Natural killer cell (primary cell): ENCODE measurements around the gene COL5A1. TPM values are rescaled to one million over a fixed set of nuclear protein-coding genes. Genes with fewer than 3 reads are reported as not detected.

Source experiments
- ATAC-seq, 3 donors: fragments of 150-1000 bp in 2 of 3; fragments of 200-7000 bp in 1 of 3; cut with Tn5 transposase; 1 replicate in 1 of 3; 2 replicates in 2 of 3; pipeline ENCODE4 v1.10.0; 2021; ENCODE audit warnings: mild to moderate bottlenecking in 2 of 3, moderate library complexity in 2 of 3
- DNase-seq, 2 donors: peaks; one replicate each; pipeline versions ENCODE4 v3.0.0 to v3.0.0-alpha.2; 2013 to 2021; ENCODE audit warnings: mixed read lengths in 1 of 2
- H3K27ac ChIP-seq: one replicate; pipeline ENCODE4 v1.5.1; 2013; ENCODE audit warnings: mild to moderate bottlenecking, low read length
- H3K27me3 ChIP-seq: one replicate; pipeline ENCODE4 v1.6.1; 2013; ENCODE audit warnings: low read length; ENCODE audit not compliant: control insufficient read depth, insufficient read depth
- H3K36me3 ChIP-seq: one replicate; pipeline ENCODE4 v1.6.1; 2013; ENCODE audit warnings: low read length; ENCODE audit not compliant: control insufficient read depth, insufficient read depth
- H3K4me1 ChIP-seq: one replicate; pipeline ENCODE4 v1.6.1; 2013; ENCODE audit warnings: low read length; ENCODE audit not compliant: control insufficient read depth, insufficient read depth
- H3K4me3 ChIP-seq: one replicate; pipeline ENCODE4 v1.5.1; 2013; ENCODE audit warnings: low read length
- H3K9me3 ChIP-seq: one replicate; pipeline ENCODE4 v1.6.1; 2013; ENCODE audit warnings: low read length; ENCODE audit not compliant: control insufficient read depth, insufficient read depth
- H3K27ac Mint-ChIP-seq, 2 donors: one replicate each; pipeline ENCODE4 v1.8.0; 2022; ENCODE audit warnings: mild to moderate bottlenecking in 2 of 2, mixed read lengths in 2 of 2, moderate library complexity in 1 of 2
- H3K27me3 Mint-ChIP-seq, 2 donors: one replicate each; pipeline ENCODE4 v1.8.0; 2022; ENCODE audit warnings: low read depth in 2 of 2, mixed read lengths in 2 of 2
- H3K36me3 Mint-ChIP-seq: one replicate; pipeline ENCODE4 v1.8.0; 2022; ENCODE audit warnings: mixed read lengths
- H3K4me1 Mint-ChIP-seq, 2 donors: one replicate each; pipeline ENCODE4 v1.8.0; 2022; ENCODE audit warnings: mixed read lengths in 2 of 2
- H3K4me3 Mint-ChIP-seq: one replicate; pipeline ENCODE4 v1.8.0; 2022; ENCODE audit warnings: mild to moderate bottlenecking, moderate library complexity, mixed read lengths
- H3K9me3 Mint-ChIP-seq, 2 donors: one replicate each; pipeline ENCODE4 v1.8.0; 2022; ENCODE audit warnings: mixed read lengths in 2 of 2
- WGBS: methylation state at CpG from one replicate; pipeline ENCODE4 v1.1.7; 2013; ENCODE audit warnings: missing lambda C conversion rate; ENCODE audit not compliant: insufficient coverage; 5-methylcytosine and 5-hydroxymethylcytosine counted together
- intact Hi-C: fragments of 100-400 bp; cut with micrococcal nuclease; formaldehyde crosslinking; loops from one replicate; pipeline ENCODE4 v1.14.2; 2022
- total RNA-seq, 4 donors: library from RNA; stranded (reverse); fragments of 120-200 nt in 1 of 4; gene quantifications; one replicate each; pipeline versions ENCODE4 v1.2.3 to v1.2.4, GENCODE V29; 2013 to 2022
- TF ChIP-seq, protein P1 (sequence below): fragments of 200-600 bp; IDR thresholded peaks from one replicate; pipeline ENCODE4 v1.8.0; 2022; ENCODE audit warnings: antibody characterized with exemption

The COL5A1 gene
- total RNA-seq, 3 donors from 2014 or later (not counting 1 experiment from before 2014, with no cell fraction given), result 0.11 to 0.28 (median 0.23) TPM

DNA sequence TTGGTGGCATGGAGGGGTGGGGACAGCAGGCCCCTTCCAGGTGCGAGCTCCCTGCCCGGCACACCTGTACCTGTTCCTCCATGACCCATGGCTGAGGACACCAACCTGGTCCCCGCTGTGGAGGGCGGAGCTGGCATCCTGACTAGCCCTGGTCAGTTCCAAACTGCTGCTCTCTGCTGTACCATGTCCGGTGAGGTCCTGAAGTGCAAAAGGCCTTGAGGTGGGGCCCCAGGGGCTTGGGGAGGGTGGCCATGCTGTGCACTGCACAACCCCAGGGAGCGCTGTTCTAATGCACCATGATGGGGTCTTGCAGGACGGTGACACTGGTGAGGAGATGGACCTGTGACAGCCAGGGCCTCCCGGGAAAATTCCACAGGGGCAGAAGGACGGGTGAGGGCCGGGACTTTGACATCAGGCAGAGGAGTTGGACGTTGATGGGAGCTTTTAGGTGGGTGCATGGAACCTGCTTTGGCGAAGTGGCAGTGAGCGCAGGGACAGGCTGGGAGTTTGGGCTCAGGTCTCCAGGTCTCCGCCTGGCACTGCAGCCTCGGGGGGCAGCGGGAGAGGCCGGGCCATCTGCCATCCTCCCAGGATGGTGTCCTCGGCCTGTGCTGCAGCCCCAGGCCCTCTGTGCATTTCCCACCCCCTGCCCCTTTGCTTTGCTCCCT, 38.9 kb downstream of the COL5A1 start:
- TF ChIP-seq, protein P1, sequence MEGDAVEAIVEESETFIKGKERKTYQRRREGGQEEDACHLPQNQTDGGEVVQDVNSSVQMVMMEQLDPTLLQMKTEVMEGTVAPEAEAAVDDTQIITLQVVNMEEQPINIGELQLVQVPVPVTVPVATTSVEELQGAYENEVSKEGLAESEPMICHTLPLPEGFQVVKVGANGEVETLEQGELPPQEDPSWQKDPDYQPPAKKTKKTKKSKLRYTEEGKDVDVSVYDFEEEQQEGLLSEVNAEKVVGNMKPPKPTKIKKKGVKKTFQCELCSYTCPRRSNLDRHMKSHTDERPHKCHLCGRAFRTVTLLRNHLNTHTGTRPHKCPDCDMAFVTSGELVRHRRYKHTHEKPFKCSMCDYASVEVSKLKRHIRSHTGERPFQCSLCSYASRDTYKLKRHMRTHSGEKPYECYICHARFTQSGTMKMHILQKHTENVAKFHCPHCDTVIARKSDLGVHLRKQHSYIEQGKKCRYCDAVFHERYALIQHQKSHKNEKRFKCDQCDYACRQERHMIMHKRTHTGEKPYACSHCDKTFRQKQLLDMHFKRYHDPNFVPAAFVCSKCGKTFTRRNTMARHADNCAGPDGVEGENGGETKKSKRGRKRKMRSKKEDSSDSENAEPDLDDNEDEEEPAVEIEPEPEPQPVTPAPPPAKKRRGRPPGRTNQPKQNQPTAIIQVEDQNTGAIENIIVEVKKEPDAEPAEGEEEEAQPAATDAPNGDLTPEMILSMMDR, result no peak
- no peak overlapping the region for H3K4me3 ChIP-seq
- H3K36me3 ChIP-seq, result no peaks in the 10 kb centered on the region
- H3K9me3 Mint-ChIP-seq, result no peaks in the 10 kb centered on the region
- no peaks in the 10 kb centered on the region for H3K27me3 ChIP-seq
- no peaks in the 10 kb centered on the region for H3K4me1 Mint-ChIP-seq
- no peaks in the 10 kb centered on the region for H3K36me3 Mint-ChIP-seq
- 89% methylated on average over 18 of the region's 18 CpGs for WGBS
- H3K27ac ChIP-seq, result no peak overlapping the region
- H3K27me3 Mint-ChIP-seq, result peaks cover 4 to 7% of the 10 kb centered on the region in 2 donors
- H3K9me3 ChIP-seq, result no peaks in the 10 kb centered on the region
- DNase-seq (no peak), ATAC-seq (no peak)
- no peaks in the 10 kb centered on the region for H3K4me1 ChIP-seq
- intact Hi-C loops, result no loop called here
- H3K4me3 Mint-ChIP-seq, result no peak overlapping the region
- H3K27ac Mint-ChIP-seq, result no peak overlapping the region

DNA sequence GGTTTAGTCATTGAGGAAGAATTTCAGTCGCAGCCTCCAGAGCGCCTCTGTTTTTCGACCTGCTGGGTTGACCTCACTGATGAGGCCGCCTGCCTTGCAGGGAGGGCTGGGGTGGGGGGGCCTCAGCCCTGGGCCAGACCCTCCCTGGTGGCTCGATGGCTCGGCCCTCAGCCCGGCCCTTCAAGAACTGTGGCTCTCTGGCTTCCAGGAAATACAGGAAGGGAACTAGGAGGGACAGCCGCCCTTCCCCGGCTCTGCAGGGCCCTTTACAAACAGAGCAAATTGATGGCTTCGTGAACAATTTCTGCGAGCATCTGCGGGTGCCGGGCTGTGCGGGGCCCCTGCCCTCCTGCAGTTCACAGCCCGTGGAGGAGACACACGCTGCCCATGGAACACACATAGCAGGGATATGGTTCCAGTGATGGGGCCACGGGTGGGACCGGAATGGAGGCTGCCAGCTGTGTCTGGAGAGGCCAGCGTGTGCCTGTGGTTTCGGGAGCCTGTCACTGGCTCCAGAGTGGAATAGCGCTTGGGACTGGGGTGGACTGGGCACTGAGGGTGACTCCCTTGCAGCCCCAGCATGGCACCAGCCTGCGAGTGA, 39.6 kb downstream of the COL5A1 start:
- intact Hi-C loops, result no loop called here
- TF ChIP-seq, protein P1, result no peak
- no peak overlapping the region for H3K4me3 Mint-ChIP-seq
- no peaks in the 10 kb centered on the region for H3K9me3 Mint-ChIP-seq
- no peaks in the 10 kb centered on the region for H3K36me3 Mint-ChIP-seq
- peaks cover 4 to 7% of the 10 kb centered on the region in 2 donors for H3K27me3 Mint-ChIP-seq
- H3K27ac ChIP-seq, result no peak overlapping the region
- no peak for DNase-seq
- no peaks in the 10 kb centered on the region for H3K4me1 ChIP-seq
- no peak overlapping the region for H3K4me3 ChIP-seq
- H3K27me3 ChIP-seq, result no peaks in the 10 kb centered on the region
- no peak overlapping the region for H3K27ac Mint-ChIP-seq
- no peaks in the 10 kb centered on the region for H3K36me3 ChIP-seq
- no peak for ATAC-seq
- no peaks in the 10 kb centered on the region for H3K9me3 ChIP-seq
- 89% methylated on average over 22 of the region's 22 CpGs for WGBS
- no peaks in the 10 kb centered on the region for H3K4me1 Mint-ChIP-seq

DNA sequence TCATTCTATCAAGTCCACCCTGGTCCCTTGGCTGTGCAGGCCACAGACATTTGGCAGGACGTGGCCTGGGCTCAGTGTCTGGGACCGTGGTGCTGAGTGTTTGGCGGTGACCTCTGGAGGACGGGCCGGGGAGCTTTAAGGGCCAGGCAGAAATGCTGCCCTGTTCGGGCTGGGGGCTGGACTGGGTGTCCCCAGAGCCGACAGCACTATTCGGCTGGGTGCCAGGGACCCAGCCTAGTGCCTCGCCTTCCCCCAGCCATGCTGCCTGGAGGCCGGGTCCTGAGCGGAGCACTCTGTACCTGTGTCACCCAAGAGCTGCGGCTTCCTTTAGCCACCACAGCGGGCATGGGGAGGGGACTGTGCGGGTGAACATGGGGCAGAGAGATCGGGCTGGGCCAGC, 40.4 kb downstream of the COL5A1 start:
- TF ChIP-seq, protein P1, result no peak
- Mint-ChIP-seq H3K27me3 (peaks cover 4 to 7% of the 10 kb centered on the region in 2 donors), H3K9me3 (no peaks in the 10 kb centered on the region), H3K36me3 (no peaks in the 10 kb centered on the region), H3K27ac (no peak overlapping the region), H3K4me3 (no peak overlapping the region), H3K4me1 (no peaks in the 10 kb centered on the region)
- no peaks in the 10 kb centered on the region for H3K36me3 ChIP-seq
- H3K4me3 ChIP-seq, result no peak overlapping the region
- 93% methylated on average over 15 of the region's 15 CpGs for WGBS
- no peaks in the 10 kb centered on the region for H3K4me1 ChIP-seq
- ATAC-seq (no peak), DNase-seq (no peak)
- H3K9me3 ChIP-seq, result no peaks in the 10 kb centered on the region
- H3K27me3 ChIP-seq, result no peaks in the 10 kb centered on the region
- intact Hi-C loops, result no loop called here
- no peak overlapping the region for H3K27ac ChIP-seq
